ENCODE results near the gene SRPX2.

DNA sequence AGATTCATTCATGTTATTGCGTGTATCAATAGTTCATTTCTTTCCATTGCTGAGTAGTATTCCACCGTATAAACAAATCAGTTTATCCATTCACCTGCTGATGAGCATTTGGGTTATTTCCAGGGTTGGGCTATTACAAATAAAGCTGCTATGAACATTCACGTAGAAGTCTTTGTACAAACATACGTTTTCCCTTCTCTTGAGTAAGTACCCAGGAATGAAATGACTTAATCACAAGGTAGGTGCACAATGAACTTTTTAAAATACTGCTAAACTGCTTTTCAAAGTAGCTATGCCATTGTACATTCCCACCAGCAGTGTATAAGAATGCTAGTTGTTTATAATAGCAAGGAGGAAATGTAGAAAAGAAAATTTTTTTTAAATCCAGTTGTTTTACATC lies 52.0 kb downstream of the SRPX2 start:
- TF ChIP-seq, protein P1, sequence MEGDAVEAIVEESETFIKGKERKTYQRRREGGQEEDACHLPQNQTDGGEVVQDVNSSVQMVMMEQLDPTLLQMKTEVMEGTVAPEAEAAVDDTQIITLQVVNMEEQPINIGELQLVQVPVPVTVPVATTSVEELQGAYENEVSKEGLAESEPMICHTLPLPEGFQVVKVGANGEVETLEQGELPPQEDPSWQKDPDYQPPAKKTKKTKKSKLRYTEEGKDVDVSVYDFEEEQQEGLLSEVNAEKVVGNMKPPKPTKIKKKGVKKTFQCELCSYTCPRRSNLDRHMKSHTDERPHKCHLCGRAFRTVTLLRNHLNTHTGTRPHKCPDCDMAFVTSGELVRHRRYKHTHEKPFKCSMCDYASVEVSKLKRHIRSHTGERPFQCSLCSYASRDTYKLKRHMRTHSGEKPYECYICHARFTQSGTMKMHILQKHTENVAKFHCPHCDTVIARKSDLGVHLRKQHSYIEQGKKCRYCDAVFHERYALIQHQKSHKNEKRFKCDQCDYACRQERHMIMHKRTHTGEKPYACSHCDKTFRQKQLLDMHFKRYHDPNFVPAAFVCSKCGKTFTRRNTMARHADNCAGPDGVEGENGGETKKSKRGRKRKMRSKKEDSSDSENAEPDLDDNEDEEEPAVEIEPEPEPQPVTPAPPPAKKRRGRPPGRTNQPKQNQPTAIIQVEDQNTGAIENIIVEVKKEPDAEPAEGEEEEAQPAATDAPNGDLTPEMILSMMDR (conservative IDR thresholded peaks at IDR 0.05; ENCODE audit: low read length): no peak
- no peak for TF ChIP-seq EZH2phosphoT487 (IDR thresholded peaks at IDR 0.05; ENCODE audit: borderline replicate concordance, low read depth, low read length)
